Endothelial cell of umbilical vein (primary cell): ENCODE measurements around the gene RUSC2. TPM values are rescaled to one million over a fixed set of nuclear protein-coding genes. Genes with fewer than 3 reads are reported as not detected.

Experiments used
- BruUV-seq: library from RNA; stranded (reverse); fragments of 400-500 nt; replicated peaks from 2 replicates; lab custom pipeline; 2021; lab: Mats Ljungman, UMichigan
- CTCF ChIA-PET: fragments of 300-600, 350-600 bp; sonication (Branson Sonifier 250); formaldehyde crosslinking; loops from one replicate; lab custom pipeline; 2021; ENCODE audit warnings: antibody characterized with exemption, inconsistent platforms; lab: Charles Lee
- POLR2A ChIA-PET: fragments of 300-600, 350-600 bp; sonication (Branson Sonifier 250); formaldehyde crosslinking; loops from one replicate; lab custom pipeline; 2021; ENCODE audit warnings: antibody characterized with exemption, inconsistent platforms; lab: Charles Lee
- DNase-seq: peaks from one replicate; pipeline ENCODE4 v3.0.0-alpha.2; 2011; ENCODE audit warnings: low read depth, low spot score
- FAIRE-seq: peaks from 2 replicates; lab custom pipeline; 2011; peaks lifted over from hg19 to GRCh38; lab: Jason Lieb, UNC
- H2AFZ ChIP-seq: 2 replicates; pipeline ENCODE4 v1.6.0; 2012; ENCODE audit warnings: low read depth, low read length, control low read depth, inconsistent platforms
- H3K27ac ChIP-seq: 2 replicates; pipeline ENCODE4 v1.5.1; 2011; ENCODE audit warnings: low read depth, mild to moderate bottlenecking, control low read depth, low read length, moderate library complexity; ENCODE audit not compliant: insufficient read depth
- H3K27me3 ChIP-seq, 2 experiments: 2 replicates each; pipeline versions ENCODE4 v1.6.0 to v1.6.1; 2011; ENCODE audit warnings: low read length in 2 of 2, mixed read lengths in 1 of 2; ENCODE audit not compliant: control insufficient read depth in 2 of 2, insufficient read depth in 2 of 2
- H3K36me3 ChIP-seq, 2 experiments: 2 replicates in 1 of 2; 3 replicates in 1 of 2; pipeline ENCODE4 v1.5.1; 2011; ENCODE audit warnings: low read length in 2 of 2, mild to moderate bottlenecking in 1 of 2, moderate library complexity in 1 of 2; ENCODE audit not compliant: control insufficient read depth in 2 of 2, insufficient read depth in 2 of 2; ENCODE audit errors: extremely low read depth in 1 of 2
- H3K4me1 ChIP-seq: 3 replicates; pipeline ENCODE4 v1.5.1; 2011; ENCODE audit warnings: mild to moderate bottlenecking, low read length; ENCODE audit not compliant: control insufficient read depth, insufficient read depth; ENCODE audit errors: extremely low read depth
- H3K4me2 ChIP-seq: 2 replicates; pipeline ENCODE4 v1.6.1; 2011; ENCODE audit warnings: low read length, control low read depth, mixed read lengths; ENCODE audit not compliant: insufficient read depth
- H3K4me3 ChIP-seq, 3 experiments: fragments of 200-600 bp in 1 of 3; sonication (generic), shearing (Covaris generic) in 1 of 3; replicated peaks in 1 of 3; 2 replicates each; pipeline ENCODE4 v1.5.1; 2011 to 2016; ENCODE audit warnings: control low read depth in 3 of 3, low read length in 3 of 3, mild to moderate bottlenecking in 2 of 3, inconsistent platforms in 1 of 3, low read depth in 1 of 3, moderate library complexity in 1 of 3; ENCODE audit not compliant: insufficient read depth in 1 of 3
- H3K79me2 ChIP-seq: 2 replicates; pipeline ENCODE4 v1.6.0; 2012; ENCODE audit warnings: low read length, inconsistent platforms; ENCODE audit not compliant: control insufficient read depth, insufficient read depth
- H3K9ac ChIP-seq: replicated peaks from 2 replicates; pipeline ENCODE3; 2011; ENCODE audit warnings: low read length, control low read depth; ENCODE audit not compliant: insufficient read depth; ENCODE audit errors: extremely low read depth
- H3K9me1 ChIP-seq: replicated peaks from 3 replicates; pipeline ENCODE4 v1.6.0; 2011; ENCODE audit warnings: mild to moderate bottlenecking, low read length; ENCODE audit not compliant: control insufficient read depth, insufficient read depth; ENCODE audit errors: extremely low read depth
- H3K9me3 ChIP-seq: replicated peaks from 2 replicates; pipeline ENCODE4 v1.5.1; 2012; ENCODE audit warnings: low read length, inconsistent platforms; ENCODE audit not compliant: control insufficient read depth, insufficient read depth
- H4K20me1 ChIP-seq: replicated peaks from 2 replicates; pipeline ENCODE3; 2011; ENCODE audit warnings: mild to moderate bottlenecking, low read length; ENCODE audit not compliant: control insufficient read depth, insufficient read depth; ENCODE audit errors: extremely low read depth
- EZH2 ChIP-seq: IDR thresholded peaks from 2 replicates; pipeline ENCODE4 v1.6.1; 2012; ENCODE audit warnings: borderline replicate concordance, low read depth, mild to moderate bottlenecking, moderate library complexity, low read length, inconsistent platforms; ENCODE audit not compliant: severe bottlenecking
- FOS ChIP-seq: IDR thresholded peaks from 2 replicates; pipeline ENCODE4 v1.6.1; 2011; ENCODE audit warnings: mild to moderate bottlenecking, low read length, moderate library complexity, borderline replicate concordance; ENCODE audit not compliant: insufficient read depth
- GATA2 ChIP-seq: IDR thresholded peaks from 2 replicates; pipeline ENCODE4 v1.7.0; 2011; ENCODE audit warnings: low read depth, mild to moderate bottlenecking, moderate library complexity, mixed read lengths, low read length; ENCODE audit not compliant: insufficient read length, insufficient read depth
- JUN ChIP-seq: IDR thresholded peaks from 2 replicates; pipeline ENCODE4 v1.6.1; 2011; ENCODE audit warnings: borderline replicate concordance, low read depth; ENCODE audit not compliant: insufficient read length, insufficient read depth
- MYC ChIP-seq: IDR thresholded peaks from one replicate; pipeline ENCODE4 v1.6.1; 2011; ENCODE audit warnings: mild to moderate bottlenecking, low read depth, low read length
- POLR2A ChIP-seq: IDR thresholded peaks from 2 replicates; pipeline ENCODE4 v1.6.1; 2012; ENCODE audit warnings: low read depth, mild to moderate bottlenecking, control low read depth, low read length
- POLR2AphosphoS5 ChIP-seq: IDR thresholded peaks from 2 replicates; pipeline ENCODE4 v1.6.1; 2012; ENCODE audit warnings: low read depth, mild to moderate bottlenecking, control low read depth, low read length, moderate library complexity; ENCODE audit not compliant: insufficient read depth
- dilution Hi-C: fragments of 300-500 bp; cut with MboI; formaldehyde crosslinking; loops from one replicate; pipeline ENCODE4 v1.15.0; 2019; ENCODE audit warnings: low sequenced_read_pairs; ENCODE audit not compliant: extremely low pct_ligation_motif_present
- intact Hi-C: fragments of 100-400 bp; cut with micrococcal nuclease; formaldehyde crosslinking; loops from one replicate; pipeline ENCODE4 v1.10.0; 2022
- polyA plus RNA-seq, 4 experiments: library from polyadenylated mRNA; depleted of rRNA in 3 of 4; stranded (reverse) in 3 of 4; unstranded in 1 of 4; fragments of >200 nt; gene quantifications; 2 replicates each; pipeline versions ENCODE4 v1.2.1 to v1.2.3, GENCODE V29; 2011 to 2012; ENCODE audit warnings: missing spikeins in 1 of 4
- total RNA-seq: library from RNA; stranded (reverse); gene quantifications from 2 replicates; pipeline ENCODE4 v1.2.3, GENCODE V29; 2021
- TF ChIP-seq, protein P1 (sequence below): IDR thresholded peaks from 2 replicates; pipeline ENCODE4 v1.6.1; 2011; ENCODE audit not compliant: insufficient read depth, insufficient read length
- TF ChIP-seq, protein P2 (sequence below), 2 donors: IDR thresholded peaks; 1 replicate in 1 of 2; 2 replicates in 1 of 2; pipeline ENCODE4 v1.5.1; 2011; ENCODE audit warnings: low read length in 2 of 2, mild to moderate bottlenecking in 2 of 2, moderate library complexity in 2 of 2, control low read depth in 1 of 2, inconsistent platforms in 1 of 2, low read depth in 1 of 2; ENCODE audit not compliant: insufficient read depth in 1 of 2; ENCODE audit errors: extremely low read depth in 1 of 2

Gene RUSC2
- total and polyA plus RNA-seq, 2 donors (not counting 3 experiments of a cell fraction or from before 2014, with no cell fraction given): 26.1 to 46.2 TPM

DNA sequence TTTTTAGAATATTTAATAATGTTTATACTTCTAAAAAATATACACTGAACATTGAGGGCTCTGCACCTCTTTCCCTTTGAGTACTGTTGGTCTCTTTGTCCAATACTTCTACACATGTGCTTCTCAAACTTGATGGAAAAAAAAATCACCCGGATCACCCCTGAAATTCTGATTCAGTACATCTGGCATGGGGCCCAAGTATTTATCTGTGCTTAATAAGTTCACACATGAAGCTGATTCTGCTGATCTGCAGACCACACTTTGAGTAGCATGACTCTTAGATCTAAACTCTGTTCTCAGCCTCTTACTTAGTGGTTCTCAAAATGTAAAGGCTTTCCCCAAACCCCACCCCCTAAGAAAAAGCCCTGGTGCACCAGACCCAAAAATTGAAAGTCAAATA is 12.0 kb downstream of the RUSC2 start:
- Histone ChIP-seq H3K4me2 (no peak overlapping the region), H2AFZ (no peak overlapping the region), H3K9me3 (no peaks in the 10 kb centered on the region), H3K27me3 (no peaks in the 10 kb centered on the region), H3K36me3 (peaks cover 0 to 2% of the 10 kb centered on the region in 2 experiments), H3K4me3 (no peak overlapping the region), H3K9me1 (no peaks in the 10 kb centered on the region), H3K27ac (no peak overlapping the region), H3K4me1 (peaks cover 8% of the 10 kb centered on the region), H3K79me2 (peaks cover 88% of the 10 kb centered on the region), H4K20me1 (no peaks in the 10 kb centered on the region), H3K9ac (no peak overlapping the region)
- peak; percentile 49 for FAIRE-seq
- dilution Hi-C loops: no loop called here
- TF ChIP-seq EZH2 (no peak), MYC (no peak), JUN (no peak), POLR2A (no peak), POLR2AphosphoS5 (no peak), FOS (no peak), GATA2 (no peak)
- TF ChIP-seq, protein P1, sequence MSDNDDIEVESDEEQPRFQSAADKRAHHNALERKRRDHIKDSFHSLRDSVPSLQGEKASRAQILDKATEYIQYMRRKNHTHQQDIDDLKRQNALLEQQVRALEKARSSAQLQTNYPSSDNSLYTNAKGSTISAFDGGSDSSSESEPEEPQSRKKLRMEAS: no peak
- no peak for DNase-seq
- intact Hi-C loops: no loop called here
- POLR2A ChIA-PET: no interaction called here
- CTCF ChIA-PET: interaction anchor here (2.4 kb wide), 1 partner anchor 9 kb away, joined by 14 read pairs; no protein-coding TSS in a partner anchor
- BruUV-seq: no TSS peak

DNA sequence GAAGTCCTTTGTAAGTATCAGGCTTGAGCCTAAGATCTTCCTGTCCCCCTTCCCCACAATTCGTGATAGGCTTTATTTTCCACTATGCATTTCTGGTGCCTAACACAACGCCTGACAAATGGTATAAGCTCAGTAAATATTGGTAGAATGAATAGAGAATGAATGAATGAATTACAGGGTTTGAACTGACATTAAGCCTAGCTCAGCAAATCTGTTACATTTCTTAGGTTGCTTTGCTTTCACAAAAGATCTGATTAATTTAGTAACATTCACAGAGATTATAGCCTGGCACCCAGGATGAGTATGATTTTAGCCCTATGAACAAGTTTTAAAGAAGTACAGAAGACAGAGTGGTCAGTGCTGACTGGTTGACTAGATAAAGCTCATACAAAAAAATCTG is 16.4 kb downstream of the RUSC2 start:
- Histone ChIP-seq H3K27me3 (no peaks in the 10 kb centered on the region), H3K9ac (no peak overlapping the region), H3K4me1 (peaks cover 26% of the 10 kb centered on the region), H3K27ac (no peak overlapping the region), H2AFZ (no peak overlapping the region), H3K9me3 (no peaks in the 10 kb centered on the region), H3K79me2 (peaks cover 72% of the 10 kb centered on the region), H3K4me3 (no peak overlapping the region), H4K20me1 (no peaks in the 10 kb centered on the region), H3K9me1 (no peaks in the 10 kb centered on the region), H3K4me2 (no peak overlapping the region), H3K36me3 (no peaks in the 10 kb centered on the region)
- DNase-seq (no peak), FAIRE-seq (no peak)
- POLR2A ChIA-PET: interaction anchor here (1.0 kb wide), 1 partner anchor 12 kb away, joined by 3 read pairs; no protein-coding TSS in a partner anchor
- dilution Hi-C loops: no loop called here
- TF ChIP-seq JUN (no peak), POLR2A (no peak), FOS (no peak), POLR2AphosphoS5 (no peak), MYC (no peak), GATA2 (no peak), EZH2 (no peak)
- TF ChIP-seq, protein P2, sequence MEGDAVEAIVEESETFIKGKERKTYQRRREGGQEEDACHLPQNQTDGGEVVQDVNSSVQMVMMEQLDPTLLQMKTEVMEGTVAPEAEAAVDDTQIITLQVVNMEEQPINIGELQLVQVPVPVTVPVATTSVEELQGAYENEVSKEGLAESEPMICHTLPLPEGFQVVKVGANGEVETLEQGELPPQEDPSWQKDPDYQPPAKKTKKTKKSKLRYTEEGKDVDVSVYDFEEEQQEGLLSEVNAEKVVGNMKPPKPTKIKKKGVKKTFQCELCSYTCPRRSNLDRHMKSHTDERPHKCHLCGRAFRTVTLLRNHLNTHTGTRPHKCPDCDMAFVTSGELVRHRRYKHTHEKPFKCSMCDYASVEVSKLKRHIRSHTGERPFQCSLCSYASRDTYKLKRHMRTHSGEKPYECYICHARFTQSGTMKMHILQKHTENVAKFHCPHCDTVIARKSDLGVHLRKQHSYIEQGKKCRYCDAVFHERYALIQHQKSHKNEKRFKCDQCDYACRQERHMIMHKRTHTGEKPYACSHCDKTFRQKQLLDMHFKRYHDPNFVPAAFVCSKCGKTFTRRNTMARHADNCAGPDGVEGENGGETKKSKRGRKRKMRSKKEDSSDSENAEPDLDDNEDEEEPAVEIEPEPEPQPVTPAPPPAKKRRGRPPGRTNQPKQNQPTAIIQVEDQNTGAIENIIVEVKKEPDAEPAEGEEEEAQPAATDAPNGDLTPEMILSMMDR (IDR thresholded peaks at IDR 0.05; ENCODE audit: extremely low read depth in 1 of 2, insufficient read depth in 1 of 2, low read depth in 1 of 2, low read length in 2 of 2): no peak
- TF ChIP-seq, protein P1: no peak
- intact Hi-C loops: no loop called here
- CTCF ChIA-PET: interaction anchor here (1.3 to 8.7 kb wide), 6 partner anchors 9 to 47 kb away, joined by 3 to 111 read pairs (median 8); no protein-coding TSS in a partner anchor
- BruUV-seq: no TSS peak
